ENCODE data around the gene FCER2.
"Not testable (repeated sequence)": the region's sequence is repeated elsewhere in the genome, so short reads cannot be mapped to it uniquely, and the experiment has no call there.

The FCER2 gene, protein sequence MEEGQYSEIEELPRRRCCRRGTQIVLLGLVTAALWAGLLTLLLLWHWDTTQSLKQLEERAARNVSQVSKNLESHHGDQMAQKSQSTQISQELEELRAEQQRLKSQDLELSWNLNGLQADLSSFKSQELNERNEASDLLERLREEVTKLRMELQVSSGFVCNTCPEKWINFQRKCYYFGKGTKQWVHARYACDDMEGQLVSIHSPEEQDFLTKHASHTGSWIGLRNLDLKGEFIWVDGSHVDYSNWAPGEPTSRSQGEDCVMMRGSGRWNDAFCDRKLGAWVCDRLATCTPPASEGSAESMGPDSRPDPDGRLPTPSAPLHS

DNA sequence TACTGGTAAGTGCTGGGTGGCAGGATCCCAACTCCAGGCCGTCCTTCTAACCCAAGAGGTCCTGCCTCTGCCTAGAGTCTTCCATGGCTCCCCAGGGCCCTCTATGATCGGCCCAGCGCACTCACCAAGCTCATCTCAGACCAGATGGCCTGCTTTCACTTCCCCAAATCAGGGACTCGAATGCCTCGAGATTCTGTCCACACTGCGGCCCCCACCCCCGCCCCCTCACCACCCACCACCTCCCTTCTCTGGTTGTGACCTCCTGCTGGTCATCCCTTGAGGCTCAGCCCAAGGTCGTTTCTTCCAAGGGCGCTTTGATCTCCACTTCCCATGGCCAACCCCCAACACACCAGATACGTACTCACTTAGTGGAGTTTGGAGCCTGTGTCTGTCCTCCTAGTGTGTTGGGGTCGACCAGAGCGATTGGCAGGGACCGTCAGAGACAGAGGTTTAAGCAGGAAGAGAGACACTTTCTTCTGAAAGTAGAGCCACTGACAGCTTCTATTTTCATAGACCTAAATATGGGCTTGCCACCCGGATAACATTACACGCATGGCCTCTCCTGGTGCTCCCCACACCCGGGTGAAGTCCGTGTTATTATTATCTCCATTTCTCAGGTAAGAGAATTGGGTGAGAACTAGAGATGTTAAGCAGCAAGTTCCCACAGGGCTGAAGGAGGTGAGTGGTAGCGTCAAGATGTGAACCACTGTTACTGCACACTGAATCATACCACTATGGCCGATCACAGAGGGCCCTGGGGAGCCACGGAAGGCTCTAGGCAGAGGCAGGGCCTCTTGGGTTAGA is at the start of gene FCER2:
TSS of gene FCER2 (minus strand) at position 478 of the 804 bp plus-strand sequence. CDS start 2,371 bp downstream, outside the sequence.
- no peak for DNase-seq

DNA sequence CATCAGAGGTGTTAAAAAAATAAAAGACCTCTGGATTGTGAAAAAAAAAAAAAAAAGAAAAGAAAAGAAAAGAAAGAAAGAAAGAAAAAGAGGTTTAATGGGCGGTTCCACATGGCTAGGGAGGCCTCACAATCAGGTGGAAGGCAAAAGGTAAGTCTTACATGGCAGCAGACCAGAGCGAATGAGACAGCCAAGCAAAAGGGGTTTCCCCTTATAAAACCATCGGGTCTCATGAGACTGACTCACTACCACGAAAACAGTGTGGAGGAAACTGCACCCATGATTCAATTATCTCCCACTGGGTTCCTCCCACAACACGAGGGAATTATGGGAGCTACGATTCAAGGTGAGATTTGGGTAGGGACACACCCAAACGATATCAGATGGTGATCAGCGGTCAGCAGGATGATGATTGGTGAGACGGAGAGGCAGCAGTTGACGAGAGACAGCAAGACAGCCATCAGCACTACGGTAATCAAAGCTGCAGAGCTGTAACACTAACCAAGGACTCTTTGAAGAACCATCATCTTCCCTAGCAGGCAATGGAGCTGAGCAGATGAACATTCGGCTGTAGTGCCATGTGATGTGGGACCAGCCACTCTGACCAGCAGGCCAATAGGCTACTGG is 49.3 kb upstream of the FCER2 start:
- no peak for DNase-seq

GRCh38 chr19:7748756-7749155 is 46.8 kb upstream of the FCER2 start:
- no peak for DNase-seq

DNA sequence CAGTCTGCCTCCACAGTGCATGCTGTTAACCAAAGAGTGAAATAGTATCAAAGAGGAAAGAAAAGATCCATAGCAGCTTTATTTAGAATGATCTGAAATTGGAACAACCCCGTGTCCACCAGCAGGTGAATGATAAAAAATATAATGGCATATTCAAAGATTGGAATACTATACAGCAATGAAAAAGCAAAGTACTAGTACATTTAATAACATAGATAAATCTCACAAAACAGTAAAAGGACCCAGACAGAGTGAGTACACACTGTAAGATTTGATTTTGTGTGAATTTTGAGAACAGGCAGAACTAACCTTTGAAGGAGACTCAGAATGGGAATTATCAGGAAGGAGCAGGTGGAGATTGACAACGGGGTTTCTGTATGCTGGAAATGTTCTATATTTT is 46.2 kb upstream of the FCER2 start:
- DNase-seq, result no peak

DNA sequence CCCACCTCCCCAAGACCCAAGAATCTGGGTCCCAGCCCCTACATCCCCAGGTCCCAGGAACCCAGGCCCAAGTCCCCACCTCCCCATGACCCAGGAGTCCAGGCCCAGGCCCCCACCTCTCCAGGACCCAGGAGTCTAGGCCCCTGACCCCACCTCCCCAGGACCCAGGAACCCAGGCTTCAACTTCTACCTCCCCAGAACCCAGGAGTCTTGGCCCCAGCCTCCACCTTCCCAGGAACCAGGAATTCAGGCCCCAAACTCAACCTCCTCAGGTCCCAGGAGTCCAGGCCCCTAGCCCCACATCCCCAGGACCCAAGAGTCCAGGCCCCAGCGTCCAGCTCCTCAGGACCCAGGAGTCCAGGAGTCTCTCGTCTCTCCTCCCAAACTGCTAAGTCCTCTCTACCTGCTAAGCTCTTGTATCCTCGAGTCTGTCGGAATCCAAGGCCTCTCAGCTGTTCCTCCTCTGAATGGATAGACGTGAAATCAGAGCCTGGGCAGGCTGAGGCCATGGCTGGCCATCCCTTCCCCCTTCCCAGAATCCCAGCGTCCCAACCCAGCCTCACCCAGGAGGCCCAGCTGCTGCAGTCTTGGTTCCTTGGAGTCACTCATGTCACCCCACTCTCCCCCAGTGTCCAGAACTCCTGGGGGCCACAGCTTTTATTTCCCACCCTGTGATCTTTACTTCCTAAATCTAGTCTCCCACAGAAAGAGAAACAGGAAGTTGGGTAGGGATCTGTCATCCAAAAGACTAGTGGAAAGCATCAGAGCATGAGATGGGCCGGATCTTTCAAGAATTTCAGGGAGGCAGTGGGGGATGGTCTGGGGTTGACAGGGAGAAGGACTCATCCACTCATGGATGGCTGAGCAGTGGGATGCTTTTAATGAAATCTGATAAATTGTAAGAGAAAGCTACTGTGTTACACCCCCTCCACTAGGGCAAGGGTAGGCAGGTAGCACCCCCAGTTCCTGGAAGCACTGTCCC is 45.3 kb upstream of the FCER2 start, which contains the start of gene CD209:
TSS of gene CD209 (minus strand) at position 632 of the 982 bp plus-strand sequence. CDS start at position 609, 23 bp downstream.
- no peak for DNase-seq

DNA sequence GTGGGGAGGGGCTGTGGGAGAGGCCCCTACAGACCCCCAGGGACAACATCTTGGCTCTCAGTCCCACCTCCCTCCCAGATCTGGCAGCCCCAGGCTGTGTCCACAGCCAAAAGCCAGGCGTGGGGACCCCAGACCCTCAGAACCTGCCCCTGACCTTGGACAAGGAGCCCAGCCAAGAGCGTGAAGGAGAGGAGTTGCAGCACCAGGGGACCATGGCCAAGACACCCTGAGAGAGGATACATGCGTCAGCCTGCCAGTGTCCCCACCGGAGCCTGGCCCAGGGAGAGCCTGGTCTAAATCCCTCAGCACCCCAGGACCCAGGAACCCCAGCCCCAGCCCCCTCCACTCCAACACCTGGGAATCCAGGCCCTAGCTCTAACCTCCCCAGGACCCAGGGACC is 44.4 kb upstream of the FCER2 start:
- DNase-seq, result not testable (repeated sequence)

GRCh38 chr19:7744871-7745650 is 43.1 kb upstream of the FCER2 start:
- no peak for DNase-seq

GRCh38 chr19:7744199-7744786 is 42.4 kb upstream of the FCER2 start:
- no peak for DNase-seq

DNA sequence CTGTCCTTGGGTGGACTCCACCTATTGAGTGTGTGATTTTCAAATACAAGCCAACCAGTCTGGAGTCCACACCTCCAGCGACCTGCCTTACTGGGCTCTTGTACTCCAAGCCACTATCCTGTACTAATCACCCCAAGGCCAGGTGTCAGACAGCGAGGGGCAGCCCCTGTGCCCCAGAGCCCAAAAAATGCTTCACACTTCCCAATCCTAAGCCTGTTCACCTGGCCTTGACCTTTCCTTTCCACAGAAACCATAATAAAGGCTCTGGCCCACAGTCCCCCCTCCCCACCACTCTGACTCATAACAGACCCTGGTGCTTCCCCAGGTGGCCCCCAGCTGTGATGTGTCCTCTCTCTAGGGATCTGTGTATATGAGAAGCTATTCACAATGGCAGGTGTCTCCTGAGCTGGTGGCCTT is 41.5 kb upstream of the FCER2 start:
- no peak for DNase-seq

DNA sequence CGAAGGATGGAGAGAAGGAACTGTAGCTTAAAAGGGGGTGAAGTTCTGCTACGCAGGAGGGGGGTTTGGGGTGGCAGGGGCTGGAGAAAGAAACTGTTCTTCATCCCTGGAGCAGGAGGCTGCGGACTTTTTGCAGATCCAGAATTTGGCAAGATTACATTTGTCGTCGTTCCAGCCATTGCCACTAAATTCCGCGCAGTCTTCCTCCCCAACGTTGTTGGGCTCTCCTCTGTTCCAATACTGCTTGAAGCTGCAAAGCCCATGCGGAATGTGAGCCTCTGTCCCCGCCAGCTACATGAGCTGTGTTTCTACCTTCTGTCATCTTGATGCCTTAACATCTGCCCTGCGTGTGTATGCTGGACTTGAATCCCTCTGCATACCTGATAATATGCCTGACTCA is 41.1 kb upstream of the FCER2 start:
- no peak for DNase-seq

DNA sequence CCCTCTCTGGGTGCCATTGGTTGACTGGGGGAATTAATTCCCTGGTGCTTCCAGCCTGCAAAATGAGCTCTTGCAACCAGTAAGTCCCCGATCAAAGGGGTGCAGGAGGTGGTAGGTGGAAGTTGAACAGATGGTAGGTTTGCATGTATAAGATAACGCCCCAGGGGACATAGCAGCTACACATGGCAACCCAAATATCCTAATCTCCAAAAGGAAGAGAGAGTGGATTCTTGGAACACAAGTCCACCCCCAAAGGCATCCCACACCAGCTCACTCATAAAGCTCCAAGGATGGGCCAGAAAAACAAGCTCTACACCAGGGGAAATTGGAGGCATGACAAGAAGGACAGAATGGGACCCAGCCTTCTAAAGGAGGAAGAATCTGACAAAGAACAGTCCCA is 40.6 kb upstream of the FCER2 start:
- no peak for DNase-seq

GRCh38 chr19:7740682-7741054 is 38.7 kb upstream of the FCER2 start:
- no peak for DNase-seq

DNA sequence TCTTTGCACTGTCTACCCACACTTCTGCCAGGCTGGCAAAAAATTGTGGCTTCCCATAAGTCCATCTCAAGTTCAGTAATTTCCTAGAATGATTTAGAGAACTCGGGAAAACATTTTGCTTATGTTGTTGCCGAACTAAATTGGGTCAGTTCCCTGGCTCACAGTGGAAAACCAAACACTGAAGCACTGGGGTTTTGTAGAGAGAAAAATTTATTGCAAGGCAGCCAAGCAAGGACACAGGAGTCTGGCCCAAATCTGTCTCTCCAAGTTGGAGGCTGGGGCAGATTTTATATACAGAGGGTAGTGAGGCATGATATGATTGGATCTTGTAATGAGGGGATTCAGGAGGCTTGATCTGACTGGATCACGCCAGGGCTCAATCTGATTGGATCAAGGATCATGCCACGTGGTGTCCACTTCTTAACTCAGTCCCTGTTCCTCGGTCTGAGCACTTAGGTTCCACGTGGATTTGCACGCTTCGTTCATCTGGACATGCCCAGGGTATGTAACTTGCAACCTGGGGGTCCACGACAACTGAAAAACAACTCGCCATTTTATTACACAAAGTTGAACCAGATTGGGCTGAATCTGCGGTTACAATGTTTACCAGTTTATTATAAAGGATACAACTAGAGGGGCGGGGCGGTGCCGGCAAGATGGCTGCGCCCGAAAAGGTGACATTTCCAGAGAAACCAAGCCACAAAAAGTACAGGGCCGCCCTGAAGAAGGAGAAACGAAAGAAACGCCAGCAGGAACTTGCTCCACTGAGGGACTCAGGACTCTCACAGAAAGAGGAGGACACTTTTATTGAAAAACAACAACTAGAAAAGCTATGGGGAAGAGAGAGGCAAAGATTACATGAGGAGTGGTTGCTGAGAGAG is 38.1 kb upstream of the FCER2 start:
- DNase-seq, result no peak

GRCh38 chr19:7739211-7739755 is 37.4 kb upstream of the FCER2 start:
- no peak for DNase-seq

GRCh38 chr19:7738023-7738422 is 36.1 kb upstream of the FCER2 start:
- DNase-seq, result no peak

DNA sequence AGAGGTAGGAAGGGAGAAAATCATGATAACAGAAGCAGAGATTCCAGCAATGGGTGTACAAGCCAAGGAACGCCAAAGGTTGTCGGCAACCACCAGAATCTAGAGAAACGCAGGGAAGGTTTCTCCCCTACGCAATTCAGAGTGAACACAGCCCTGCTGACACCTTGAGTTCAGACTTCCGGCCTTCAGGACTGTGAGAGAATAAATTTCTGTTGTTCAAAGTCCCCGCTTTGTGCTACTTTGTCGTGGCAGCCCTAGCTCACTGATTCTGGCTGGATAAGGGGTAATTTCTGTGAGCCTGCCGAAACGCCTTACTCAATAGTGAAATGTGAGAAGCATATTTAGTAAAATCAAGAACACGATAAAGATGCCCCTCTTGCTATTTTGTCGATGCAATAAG is 35.3 kb upstream of the FCER2 start:
- DNase-seq, result no peak

DNA sequence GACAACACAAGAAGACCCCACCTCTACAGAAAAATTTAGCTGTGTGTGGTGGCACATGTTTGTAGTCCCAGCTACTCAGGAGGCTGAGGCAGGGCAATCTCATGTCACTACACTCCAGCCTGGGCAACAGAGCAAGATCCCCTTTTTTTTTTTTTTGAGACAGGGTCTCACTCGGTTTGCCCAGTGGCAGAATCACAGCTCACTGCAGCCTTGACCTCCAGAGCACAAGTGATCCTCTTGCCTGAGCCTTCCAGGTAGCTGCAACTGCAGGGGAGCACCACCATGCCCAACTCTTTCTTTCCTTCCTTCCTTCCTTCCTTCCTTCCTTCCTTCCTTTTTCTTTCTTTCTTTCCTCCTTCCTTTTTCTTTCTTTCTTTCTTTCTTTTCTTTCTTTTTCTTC is 34.2 kb upstream of the FCER2 start:
- no peak for DNase-seq

GRCh38 chr19:7734220-7735203 is 32.6 kb upstream of the FCER2 start:
- DNase-seq, result no peak

DNA sequence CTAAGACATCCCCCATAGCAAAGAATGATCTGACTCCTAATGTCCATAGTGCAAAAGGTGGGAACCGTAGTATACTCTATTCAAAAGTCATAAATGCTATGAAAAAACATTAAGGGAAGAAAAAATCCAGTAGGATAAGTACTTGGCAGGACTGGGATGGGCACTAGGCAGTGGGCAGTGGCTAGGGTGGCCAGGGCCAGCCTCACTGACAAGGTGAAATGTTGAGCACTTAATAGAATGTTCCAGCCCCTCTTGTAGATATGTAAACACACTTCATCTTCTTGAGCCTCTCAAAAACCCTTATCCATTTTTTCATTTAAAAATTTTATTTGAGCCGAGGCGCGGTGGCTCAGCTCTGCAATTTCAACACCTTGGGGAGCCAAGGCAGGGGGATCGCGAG is 31.4 kb upstream of the FCER2 start:
- DNase-seq, result no peak

Data from NCI-H2029 (cell line).